ENCODE data around the gene RIPPLY3.

RIPPLY3 gene

DNA sequence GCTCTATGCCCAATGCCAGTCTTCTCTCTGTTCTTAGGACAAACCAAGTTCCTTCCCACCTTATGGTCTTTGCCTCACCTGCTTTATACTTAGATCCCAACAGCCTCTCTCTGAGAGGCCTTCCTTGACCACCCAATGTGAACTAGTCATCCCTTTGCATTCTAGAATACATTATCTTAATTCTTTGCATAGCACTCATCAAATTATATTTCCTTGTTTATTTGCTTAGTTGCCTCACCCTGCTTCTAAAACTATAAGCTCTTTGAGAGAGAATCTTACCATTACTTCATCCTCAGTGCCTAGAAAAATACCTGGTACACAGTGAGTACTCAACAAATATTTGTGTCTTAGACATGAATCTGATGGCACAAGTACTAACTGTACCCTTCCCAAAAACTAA, 58.3 kb downstream of the RIPPLY3 start:
- no peak for DNase-seq

DNA sequence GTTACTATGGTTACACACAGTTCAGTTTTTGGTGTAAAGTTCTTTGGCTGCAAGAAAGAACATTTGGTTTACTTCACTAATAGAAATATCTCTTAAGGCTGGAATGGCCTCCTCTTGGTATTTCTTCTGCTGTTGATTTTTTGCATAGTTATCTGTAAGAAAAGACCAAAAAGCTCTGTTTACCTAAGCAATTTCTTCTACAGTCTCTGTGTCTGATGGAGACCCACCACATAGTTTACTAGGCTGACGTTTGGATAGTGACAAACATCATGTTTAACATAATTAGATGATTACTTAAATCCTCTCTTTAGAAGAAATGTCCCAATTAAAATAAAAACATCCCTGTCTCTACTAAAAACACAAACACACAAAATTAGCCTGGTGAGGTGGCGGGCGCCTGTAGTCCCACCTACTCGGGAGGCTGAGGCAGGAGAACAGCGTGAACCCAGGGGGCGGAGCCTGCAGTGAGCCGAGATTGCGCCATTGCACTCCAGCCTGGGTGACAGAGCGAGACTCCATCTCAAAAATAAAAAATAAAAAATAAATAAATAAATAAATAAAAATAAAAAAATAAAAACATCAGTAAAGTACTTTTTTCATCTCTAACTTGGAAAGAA, 59.2 kb downstream of the RIPPLY3 start:
- DNase-seq = no peak

All from DMS153 (cell line).